Smooth muscle cell (in vitro differentiated cells): ENCODE measurements around the gene MTA3. TPM values are rescaled to one million over a fixed set of nuclear protein-coding genes. Genes with fewer than 3 reads are reported as not detected.
"Not testable (repeated sequence)": the region's sequence is repeated elsewhere in the genome, so short reads cannot be mapped to it uniquely, and the experiment has no call there.

Source experiments
- DNase-seq: peaks from one replicate; lab custom pipeline; 2025; ENCODE audit not compliant: unreplicated experiment; lab: John Stamatoyannopoulos, UW
- H2AFZ ChIP-seq: fragments of 200-600 bp; sonication (generic); 2 replicates; pipeline ENCODE4 v1.6.0; 2016; ENCODE audit warnings: antibody characterized with exemption, low read depth, mild to moderate bottlenecking
- H3F3A ChIP-seq: fragments of 200-600 bp; sonication (generic); 2 replicates; pipeline ENCODE4 v1.6.0; 2017; ENCODE audit warnings: antibody characterized with exemption, low read depth
- H3K27ac ChIP-seq: fragments of 200-600 bp; sonication (generic); 2 replicates; pipeline ENCODE4 v1.5.1; 2016; ENCODE audit warnings: low read depth, mild to moderate bottlenecking
- H3K27me3 ChIP-seq: fragments of 200-600 bp; sonication (generic); 2 replicates; pipeline ENCODE4 v1.6.1; 2016; ENCODE audit warnings: low read depth, mild to moderate bottlenecking
- H3K36me3 ChIP-seq: fragments of 200-600 bp; sonication (generic); 2 replicates; pipeline ENCODE4 v1.5.1; 2016; ENCODE audit warnings: low read depth
- H3K4me1 ChIP-seq: fragments of 200-600 bp; sonication (generic); 2 replicates; pipeline ENCODE4 v1.5.1; 2016; ENCODE audit warnings: low read depth
- H3K4me2 ChIP-seq: fragments of 200-600 bp; sonication (generic); 2 replicates; pipeline ENCODE4 v1.6.0; 2016; ENCODE audit warnings: mild to moderate bottlenecking
- H3K4me3 ChIP-seq: fragments of 200-600 bp; sonication (generic); 2 replicates; pipeline ENCODE4 v1.5.1; 2016; ENCODE audit warnings: mild to moderate bottlenecking
- H3K79me2 ChIP-seq: fragments of 200-600 bp; sonication (generic); 2 replicates; pipeline ENCODE4 v1.6.0; 2016; ENCODE audit warnings: low read depth, mild to moderate bottlenecking
- H3K9ac ChIP-seq: fragments of 200-600 bp; sonication (generic); 2 replicates; pipeline ENCODE4 v1.6.0; 2016; ENCODE audit warnings: low read depth
- H3K9me3 ChIP-seq: fragments of 200-600 bp; sonication (generic); replicated peaks from 2 replicates; pipeline ENCODE4 v1.5.1; 2016; ENCODE audit warnings: low read depth
- H4K20me1 ChIP-seq: fragments of 200-600 bp; sonication (generic); 2 replicates; pipeline ENCODE4 v1.6.0; 2016; ENCODE audit warnings: low read depth
- WGBS: methylation state at CpG from one replicate; pipeline ENCODE4 v1.1.7; 2016; ENCODE audit warnings: low lambda C conversion rate; 5-methylcytosine and 5-hydroxymethylcytosine counted together
- polyA plus RNA-seq: library from polyadenylated mRNA; unstranded; fragments of >200 nt; fragmentation: Nextera tagmentation; extraction: Ambion mirVana; gene quantifications from 2 replicates; pipeline ENCODE4 v1.2.1, GENCODE V29; 2016
- total RNA-seq: library from RNA; depleted of rRNA; stranded (reverse); fragments of >200 nt; gene quantifications from 2 replicates; pipeline ENCODE4 v1.2.3, GENCODE V29; 2014
- TF ChIP-seq, protein P1 (sequence below): fragments of 200-600 bp; sonication (generic); IDR thresholded peaks from 2 replicates; pipeline ENCODE4 v1.5.1; 2017; ENCODE audit warnings: borderline replicate concordance, mild to moderate bottlenecking, antibody characterized with exemption; ENCODE audit not compliant: insufficient read depth, poor library complexity, severe bottlenecking

Gene MTA3
- total and polyA plus RNA-seq, 2 experiments from 2014 or later, result 27.5 to 29.8 TPM

DNA sequence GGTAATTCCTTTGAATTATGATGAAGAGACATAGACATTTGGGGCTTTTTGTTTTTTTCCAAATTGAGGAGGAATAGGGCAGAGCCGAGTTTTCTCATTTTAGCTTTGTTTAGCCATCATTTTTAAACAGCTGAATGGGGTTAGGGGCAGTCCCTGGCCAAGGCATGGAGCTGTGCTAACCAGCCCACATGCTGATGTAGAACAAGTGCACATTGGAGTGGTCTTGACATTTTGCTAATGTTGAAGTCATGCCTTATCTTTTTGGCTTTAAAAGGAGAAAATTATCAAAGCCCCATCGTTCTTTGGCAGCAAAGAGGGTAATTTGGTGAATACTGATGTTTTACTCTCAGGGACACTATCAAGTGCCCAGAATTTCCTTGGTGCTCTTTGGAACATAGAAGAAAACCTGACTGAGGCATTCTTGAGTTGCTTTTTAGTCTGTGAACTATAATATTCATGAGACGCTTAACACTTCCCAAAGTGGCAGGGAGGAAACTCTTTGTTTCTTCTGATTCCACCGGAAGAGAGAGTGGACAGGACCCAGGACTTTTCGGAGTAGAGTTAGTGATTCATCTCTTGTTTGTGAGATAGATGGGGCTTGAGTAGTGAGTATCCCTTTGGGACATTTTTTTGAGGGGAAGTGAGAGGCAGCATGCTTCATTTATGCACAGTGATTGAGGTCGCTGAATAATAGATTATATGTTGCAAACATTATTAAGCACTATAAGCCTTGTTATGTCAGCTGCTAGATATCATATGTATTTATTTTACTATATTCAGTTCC, 45.0 kb downstream of the MTA3 start:
- peaks cover 5% of the 10 kb centered on the region for H3K36me3 ChIP-seq
- H3K4me1 ChIP-seq, result no peaks in the 10 kb centered on the region
- H3K27me3 ChIP-seq, result no peaks in the 10 kb centered on the region
- TF ChIP-seq, protein P1, sequence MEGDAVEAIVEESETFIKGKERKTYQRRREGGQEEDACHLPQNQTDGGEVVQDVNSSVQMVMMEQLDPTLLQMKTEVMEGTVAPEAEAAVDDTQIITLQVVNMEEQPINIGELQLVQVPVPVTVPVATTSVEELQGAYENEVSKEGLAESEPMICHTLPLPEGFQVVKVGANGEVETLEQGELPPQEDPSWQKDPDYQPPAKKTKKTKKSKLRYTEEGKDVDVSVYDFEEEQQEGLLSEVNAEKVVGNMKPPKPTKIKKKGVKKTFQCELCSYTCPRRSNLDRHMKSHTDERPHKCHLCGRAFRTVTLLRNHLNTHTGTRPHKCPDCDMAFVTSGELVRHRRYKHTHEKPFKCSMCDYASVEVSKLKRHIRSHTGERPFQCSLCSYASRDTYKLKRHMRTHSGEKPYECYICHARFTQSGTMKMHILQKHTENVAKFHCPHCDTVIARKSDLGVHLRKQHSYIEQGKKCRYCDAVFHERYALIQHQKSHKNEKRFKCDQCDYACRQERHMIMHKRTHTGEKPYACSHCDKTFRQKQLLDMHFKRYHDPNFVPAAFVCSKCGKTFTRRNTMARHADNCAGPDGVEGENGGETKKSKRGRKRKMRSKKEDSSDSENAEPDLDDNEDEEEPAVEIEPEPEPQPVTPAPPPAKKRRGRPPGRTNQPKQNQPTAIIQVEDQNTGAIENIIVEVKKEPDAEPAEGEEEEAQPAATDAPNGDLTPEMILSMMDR, result no peak
- no peaks in the 10 kb centered on the region for H3K9me3 ChIP-seq
- no peak overlapping the region for H3K9ac ChIP-seq
- 95% methylated on average over 6 of the region's 6 CpGs for WGBS
- H3K4me2 ChIP-seq, result no peak overlapping the region
- no peak overlapping the region for H3K27ac ChIP-seq
- H4K20me1 ChIP-seq, result peaks cover 61% of the 10 kb centered on the region
- H3K4me3 ChIP-seq, result no peak overlapping the region
- no peak overlapping the region for H2AFZ ChIP-seq
- H3K79me2 ChIP-seq, result peaks cover 18% of the 10 kb centered on the region
- H3F3A ChIP-seq, result no peaks in the 10 kb centered on the region
- DNase-seq, result no peak

DNA sequence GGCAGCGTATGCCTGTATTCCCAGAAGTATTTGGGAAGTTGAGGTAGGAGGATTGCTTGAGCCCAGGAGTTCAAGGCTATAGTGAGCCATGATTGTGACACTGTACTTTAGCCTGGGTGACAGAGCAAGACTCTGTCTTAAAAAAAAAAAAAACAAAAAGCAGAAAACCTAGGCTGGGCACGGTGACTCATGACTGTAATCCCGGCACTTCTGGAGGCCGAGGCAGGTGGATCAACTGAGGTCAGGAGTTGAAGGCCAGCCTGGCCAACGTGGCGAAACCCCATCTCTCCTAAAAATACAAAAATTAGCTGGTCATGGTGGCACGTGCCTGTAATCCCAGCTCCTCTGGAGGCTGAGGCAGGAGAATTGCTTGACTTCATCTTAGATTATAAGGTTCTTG, 46.4 kb downstream of the MTA3 start:
- H2AFZ ChIP-seq, result no peak overlapping the region
- no peaks in the 10 kb centered on the region for H3F3A ChIP-seq
- H3K4me2 ChIP-seq, result no peak overlapping the region
- no peaks in the 10 kb centered on the region for H3K9me3 ChIP-seq
- WGBS, result 75% methylated on average over 7 of the region's 7 CpGs
- DNase-seq, result no peak
- H3K27me3 ChIP-seq, result no peaks in the 10 kb centered on the region
- no peak overlapping the region for H3K9ac ChIP-seq
- H3K27ac ChIP-seq, result no peak overlapping the region
- no peaks in the 10 kb centered on the region for H3K36me3 ChIP-seq
- no peaks in the 10 kb centered on the region for H3K4me1 ChIP-seq
- TF ChIP-seq, protein P1, result no peak
- peaks cover 68% of the 10 kb centered on the region for H4K20me1 ChIP-seq
- peaks cover 19% of the 10 kb centered on the region for H3K79me2 ChIP-seq
- no peak overlapping the region for H3K4me3 ChIP-seq

DNA sequence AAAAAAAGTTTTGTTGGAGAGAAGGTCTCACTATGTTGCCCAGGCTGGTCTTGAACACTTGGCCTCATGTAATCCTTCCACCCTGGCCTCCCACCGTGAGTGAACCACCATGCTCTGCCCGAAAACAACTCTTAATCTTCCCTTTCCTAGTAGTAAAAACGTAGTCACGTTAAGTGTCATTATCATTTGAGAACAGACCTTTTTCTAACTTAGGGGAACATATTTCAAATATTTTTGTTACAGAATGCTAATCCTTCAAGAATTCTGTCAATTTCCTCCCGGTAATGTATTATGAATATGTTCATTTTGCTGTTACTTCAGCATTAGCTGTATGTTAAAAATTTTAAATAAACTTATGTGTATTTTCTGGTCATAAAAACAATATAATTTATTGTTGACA, 49.7 kb downstream of the MTA3 start:
- WGBS, result 63% methylated on average over 5 of the region's 5 CpGs
- Histone ChIP-seq H3K27ac (no peak overlapping the region), H3K9me3 (no peaks in the 10 kb centered on the region), H3K9ac (no peak overlapping the region), H3K4me1 (no peaks in the 10 kb centered on the region), H3F3A (no peaks in the 10 kb centered on the region), H3K36me3 (no peaks in the 10 kb centered on the region), H2AFZ (no peak overlapping the region), H3K4me3 (no peak overlapping the region), H3K4me2 (no peak overlapping the region), H4K20me1 (peaks cover 52% of the 10 kb centered on the region), H3K27me3 (no peaks in the 10 kb centered on the region), H3K79me2 (peaks cover 10% of the 10 kb centered on the region)
- DNase-seq, result no peak
- TF ChIP-seq, protein P1, result no peak

DNA sequence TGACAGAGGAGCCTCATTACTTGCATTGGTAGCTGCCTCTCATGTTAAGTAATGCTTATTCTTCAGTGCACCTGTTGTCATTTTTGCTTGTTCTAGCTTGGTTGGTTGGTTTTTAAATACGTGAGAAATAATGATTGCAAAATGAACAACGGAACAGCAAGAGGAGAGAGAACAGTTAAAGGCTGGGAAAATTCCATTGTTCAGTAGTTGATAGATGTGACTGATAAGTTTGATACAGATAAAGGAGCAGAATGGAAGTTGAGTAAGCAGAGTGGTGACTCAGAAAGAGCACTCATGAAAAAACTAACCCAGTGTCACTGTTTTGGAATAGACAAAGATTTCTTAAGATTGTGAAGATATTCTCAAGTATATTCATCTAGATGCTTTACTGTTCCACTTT, 50.5 kb downstream of the MTA3 start:
- H3K9me3 ChIP-seq, result no peaks in the 10 kb centered on the region
- 77% methylated on average over 2 of the region's 2 CpGs for WGBS
- H3K27me3 ChIP-seq, result no peaks in the 10 kb centered on the region
- H3K36me3 ChIP-seq, result no peaks in the 10 kb centered on the region
- H3K4me3 ChIP-seq, result no peak overlapping the region
- no peak overlapping the region for H2AFZ ChIP-seq
- no peak overlapping the region for H3K9ac ChIP-seq
- peaks cover 10% of the 10 kb centered on the region for H3K79me2 ChIP-seq
- no peaks in the 10 kb centered on the region for H3F3A ChIP-seq
- peaks cover 44% of the 10 kb centered on the region for H4K20me1 ChIP-seq
- H3K4me2 ChIP-seq, result no peak overlapping the region
- no peaks in the 10 kb centered on the region for H3K4me1 ChIP-seq
- DNase-seq, result no peak
- no peak overlapping the region for H3K27ac ChIP-seq
- TF ChIP-seq, protein P1, result no peak

DNA sequence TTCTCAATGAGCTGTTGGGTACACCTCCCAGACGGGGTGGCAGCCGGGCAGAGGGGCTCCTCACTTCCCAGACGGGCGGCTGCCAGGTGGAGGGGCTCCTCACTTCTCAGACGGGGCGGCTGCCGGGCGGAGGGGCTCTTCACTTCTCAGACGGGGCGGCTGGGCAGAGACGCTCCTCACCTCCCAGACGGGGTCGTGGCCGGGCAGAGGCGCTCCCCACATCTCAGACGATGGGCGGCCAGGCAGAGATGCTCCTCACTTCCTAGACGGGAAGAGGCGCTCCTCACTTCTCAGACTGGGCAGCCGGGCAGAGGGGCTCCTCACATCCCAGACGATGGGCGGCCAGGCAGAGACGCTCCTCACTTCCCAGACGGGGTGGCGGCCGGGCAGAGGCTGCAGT, 53.2 kb downstream of the MTA3 start:
- not testable (repeated sequence) for H3K9ac ChIP-seq, H2AFZ ChIP-seq, DNase-seq, H3K27me3 ChIP-seq, H3K4me3 ChIP-seq, H3K4me1 ChIP-seq, H3K36me3 ChIP-seq, H3K9me3 ChIP-seq, H3F3A ChIP-seq, H3K79me2 ChIP-seq, H3K27ac ChIP-seq, H3K4me2 ChIP-seq
- WGBS, result 96% methylated on average over 18 of the region's 26 CpGs
- H4K20me1 ChIP-seq, result peaks cover 24% of the 10 kb centered on the region
